Esophagus squamous epithelium (tissue), 5 donors: ENCODE measurements around the gene KIF6. TPM values are rescaled to one million over a fixed set of nuclear protein-coding genes. Genes with fewer than 3 reads are reported as not detected.

Experiments
- DNase-seq: peaks from one replicate; lab custom pipeline; 2025; lab: John Stamatoyannopoulos, UW
- H3K27ac ChIP-seq, 4 donors: fragments of 200-600 bp; sonication (generic); one replicate each; pipeline ENCODE4 v1.5.1; 2016 to 2019; ENCODE audit warnings: mild to moderate bottlenecking in 1 of 4
- H3K27me3 ChIP-seq, 4 donors: fragments of 200-600 bp; sonication (generic); 1 replicate in 3 of 4; 2 replicates in 1 of 4; pipeline versions ENCODE4 v1.5.1 to v1.6.0; 2017 to 2021; ENCODE audit warnings: antibody characterized with exemption in 1 of 4
- H3K36me3 ChIP-seq, 3 donors: fragments of 200-600 bp; sonication (generic); one replicate each; pipeline ENCODE4 v1.5.1; 2016 to 2019
- H3K4me1 ChIP-seq, 3 donors: fragments of 200-600 bp; sonication (generic); one replicate each; pipeline ENCODE4 v1.5.1; 2017 to 2019
- H3K4me3 ChIP-seq, 4 donors: fragments of 200-600 bp; sonication (generic); 1 replicate in 3 of 4; 2 replicates in 1 of 4; pipeline ENCODE4 v1.5.1; 2016 to 2019; ENCODE audit warnings: mild to moderate bottlenecking in 2 of 4, moderate library complexity in 1 of 4
- H3K9me3 ChIP-seq, 3 donors: fragments of 200-600 bp; sonication (generic); one replicate each; pipeline ENCODE4 v1.5.1; 2016 to 2019
- CTCF ChIP-seq, 6 experiments: fragments of 450-650 bp in 4 of 6; fragments of 200-600 bp in 2 of 6; sonication (generic) in 2 of 6; IDR thresholded peaks; one replicate each; pipeline ENCODE4 v1.5.1; 2016 to 2019; ENCODE audit warnings: antibody characterized with exemption in 6 of 6, mild to moderate bottlenecking in 4 of 6, moderate library complexity in 4 of 6
- POLR2A ChIP-seq, 4 donors: fragments of 450-650 bp; IDR thresholded peaks; one replicate each; pipeline ENCODE4 v1.6.1; 2017; ENCODE audit warnings: antibody characterized with exemption in 4 of 4, mild to moderate bottlenecking in 4 of 4, moderate library complexity in 3 of 4
- WGBS, 2 donors: methylation state at CpG; one replicate each; pipeline ENCODE4 v1.1.5; 2018; 5-methylcytosine and 5-hydroxymethylcytosine counted together
- intact Hi-C: fragments of 100-400 bp; cut with DNase I; formaldehyde crosslinking; loops from one replicate; pipeline ENCODE4 v1.15.0; 2022
- total RNA-seq, 4 donors: library from RNA; depleted of rRNA; stranded (reverse); fragments of >200 nt; gene quantifications; one replicate each; pipeline ENCODE4 v1.1.0, GENCODE V29; 2016
- donor health status: DM: yes; HTN: yes; CAD: no.

Gene KIF6
- total RNA-seq, 4 donors from 2014 or later = 0.19 TPM; not detected in 3

GRCh38 chr6:39451831-39452230 is 273.4 kb downstream of the KIF6 start:
- no peak overlapping the region for H3K27ac ChIP-seq
- no peak for DNase-seq
- WGBS, 2 donors = 63 to 68% methylated on average over 2 of the region's 2 CpGs
- no peaks in the 10 kb centered on the region for H3K36me3 ChIP-seq
- H3K4me3 ChIP-seq = no peak overlapping the region
- H3K9me3 ChIP-seq = peaks cover 0 to 7% (median 0%) of the 10 kb centered on the region in 3 donors
- H3K27me3 ChIP-seq = peaks cover 0 to 6% (median 0%) of the 10 kb centered on the region in 4 donors
- intact Hi-C loops = no loop called here
- TF ChIP-seq POLR2A (IDR thresholded peaks at IDR 0.05) = no peak
- peak in 4 of 6 experiments; percentile 4 to 58 (median 17) for TF ChIP-seq CTCF (IDR thresholded peaks at IDR 0.05)
- H3K4me1 ChIP-seq = no peaks in the 10 kb centered on the region

- 55 to 65% methylated on average over 5 of the region's 5 CpGs for WGBS, 2 donors
- intact Hi-C loops = no loop called here
Measured at GRCh38 chr6:39449022-39449421, 276.2 kb downstream of the KIF6 start.

GRCh38 chr6:39446909-39447308 is 278.3 kb downstream of the KIF6 start:
- WGBS, 2 donors = 37 to 41% methylated on average over 2 of the region's 2 CpGs
- no peaks in the 10 kb centered on the region for H3K4me1 ChIP-seq
- H3K27me3 ChIP-seq = peaks cover 0 to 6% (median 0%) of the 10 kb centered on the region in 4 donors
- no peak overlapping the region for H3K27ac ChIP-seq
- TF ChIP-seq POLR2A (IDR thresholded peaks at IDR 0.05) = no peak
- TF ChIP-seq CTCF (IDR thresholded peaks at IDR 0.05) = no peak
- intact Hi-C loops = no loop called here
- H3K36me3 ChIP-seq = no peaks in the 10 kb centered on the region
- no peaks in the 10 kb centered on the region for H3K9me3 ChIP-seq
- DNase-seq = no peak
- H3K4me3 ChIP-seq = no peak overlapping the region

More at GRCh38 chr6:39449022-39449421, 276.2 kb downstream of the KIF6 start:
- no peak overlapping the region for H3K27ac ChIP-seq
- peaks cover 0 to 6% (median 0%) of the 10 kb centered on the region in 4 donors for H3K27me3 ChIP-seq
- no peak for DNase-seq
- H3K36me3 ChIP-seq = no peaks in the 10 kb centered on the region
- peaks cover 0 to 4% (median 0%) of the 10 kb centered on the region in 3 donors for H3K9me3 ChIP-seq
- no peak overlapping the region for H3K4me3 ChIP-seq
- TF ChIP-seq CTCF (IDR thresholded peaks at IDR 0.05) = no peak
- no peak for TF ChIP-seq POLR2A (IDR thresholded peaks at IDR 0.05)
- H3K4me1 ChIP-seq = no peaks in the 10 kb centered on the region

GRCh38 chr6:39445667-39446066 is 279.5 kb downstream of the KIF6 start:
- no peak overlapping the region for H3K27ac ChIP-seq
- H3K9me3 ChIP-seq = no peaks in the 10 kb centered on the region
- no peak for DNase-seq
- no peak overlapping the region for H3K4me3 ChIP-seq
- H3K36me3 ChIP-seq = no peaks in the 10 kb centered on the region
- intact Hi-C loops = no loop called here
- no peaks in the 10 kb centered on the region for H3K27me3 ChIP-seq
- no peak for TF ChIP-seq POLR2A (IDR thresholded peaks at IDR 0.05)
- no peak for TF ChIP-seq CTCF (IDR thresholded peaks at IDR 0.05)
- no peaks in the 10 kb centered on the region for H3K4me1 ChIP-seq
- WGBS, 2 donors = 87 to 92% methylated on average over 1 of the region's 1 CpG

GRCh38 chr6:39444479-39445019 is 280.7 kb downstream of the KIF6 start:
- 81 to 86% methylated on average over 5 of the region's 5 CpGs for WGBS, 2 donors
- Histone ChIP-seq H3K27ac (no peak overlapping the region), H3K4me3 (no peak overlapping the region), H3K27me3 (no peaks in the 10 kb centered on the region), H3K9me3 (no peaks in the 10 kb centered on the region), H3K36me3 (no peaks in the 10 kb centered on the region), H3K4me1 (no peaks in the 10 kb centered on the region)
- intact Hi-C loops = no loop called here
- no peak for TF ChIP-seq CTCF (IDR thresholded peaks at IDR 0.05)
- TF ChIP-seq POLR2A (IDR thresholded peaks at IDR 0.05) = no peak
- no peak for DNase-seq
